Brain microvascular endothelial cell (primary cell): ENCODE results near the gene NCKAP1.

Experiments
- DNase-seq: peaks from one replicate; pipeline ENCODE4 v3.0.0-alpha.2; 2020
- H3K27ac ChIP-seq: fragments of 250-450 bp; sonication (Bioruptor Pico); 2 replicates; pipeline ENCODE4 v1.5.1; 2020; ENCODE audit warnings: mild to moderate bottlenecking, moderate library complexity
- H3K27me3 ChIP-seq: fragments of 250-450 bp; sonication (Bioruptor Pico); replicated peaks from 2 replicates; pipeline ENCODE4 v1.5.1; 2020; ENCODE audit warnings: mild to moderate bottlenecking
- H3K36me3 ChIP-seq: fragments of 250-450 bp; sonication (Bioruptor Pico); replicated peaks from 2 replicates; pipeline ENCODE4 v1.5.1; 2020; ENCODE audit warnings: mild to moderate bottlenecking
- H3K4me3 ChIP-seq: 2 replicates; pipeline ENCODE4 v1.5.1; 2011; ENCODE audit warnings: low read depth, mild to moderate bottlenecking, control low read depth, low read length, moderate library complexity
- CTCF ChIP-seq: IDR thresholded peaks from 2 replicates; pipeline ENCODE4 v1.5.1; 2011; ENCODE audit warnings: low read depth, mild to moderate bottlenecking, moderate library complexity, low read length, control low read depth, inconsistent platforms; ENCODE audit errors: missing control alignments
- in situ Hi-C: cut with HindIII; loops from 2 replicates; pipeline ENCODE4 v1.10.0; 2017; ENCODE audit warnings: low sequenced_read_pairs, low pct_ligation_motif_present

Gene NCKAP1

DNA sequence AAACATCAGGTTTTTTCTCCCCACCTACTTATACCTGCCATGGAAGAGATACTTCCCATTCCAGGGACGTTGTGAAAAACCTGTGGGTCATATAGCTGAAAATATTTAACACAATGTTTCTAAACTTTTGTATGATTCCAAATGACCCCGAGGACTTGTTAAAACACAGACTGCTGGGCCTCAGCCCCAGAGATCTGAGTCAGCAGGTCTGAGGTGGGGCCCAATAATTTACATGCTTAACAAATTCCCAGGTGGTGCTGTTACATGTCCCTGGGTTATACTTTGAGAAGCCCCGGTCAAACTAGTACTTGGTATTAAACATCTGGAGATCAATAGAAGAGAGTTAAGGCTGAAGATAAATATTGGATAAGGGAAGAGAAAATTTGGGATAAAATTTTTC, 100.4 kb downstream of the NCKAP1 start:
- Histone ChIP-seq H3K27ac (no peak overlapping the region), H3K27me3 (no peaks in the 10 kb centered on the region), H3K36me3 (peaks cover 44% of the 10 kb centered on the region), H3K4me3 (no peak overlapping the region)
- DNase-seq = no peak
- TF ChIP-seq CTCF = no peak
- in situ Hi-C loops = no loop called here

- no peak for DNase-seq
These were observed 104.6 kb downstream of the NCKAP1 start for GRCh38 chr2:182933629-182934028.

GRCh38 chr2:182929972-182930371, 108.3 kb downstream of the NCKAP1 start:
- no peak for TF ChIP-seq CTCF
- H3K36me3 ChIP-seq = peaks cover 36% of the 10 kb centered on the region
- H3K27me3 ChIP-seq = no peaks in the 10 kb centered on the region
- H3K27ac ChIP-seq = no peak overlapping the region
- in situ Hi-C loops = no loop called here
- DNase-seq = no peak
- H3K4me3 ChIP-seq = no peak overlapping the region

More at GRCh38 chr2:182933629-182934028, 104.6 kb downstream of the NCKAP1 start:
- Histone ChIP-seq H3K27me3 (no peaks in the 10 kb centered on the region), H3K36me3 (peaks cover 31% of the 10 kb centered on the region), H3K27ac (no peak overlapping the region), H3K4me3 (no peak overlapping the region)
- TF ChIP-seq CTCF = no peak
- in situ Hi-C loops = no loop called here

GRCh38 chr2:182924306-182924705, 114.0 kb downstream of the NCKAP1 start:
- Histone ChIP-seq H3K27ac (no peak overlapping the region), H3K27me3 (no peaks in the 10 kb centered on the region), H3K4me3 (no peak overlapping the region), H3K36me3 (peaks cover 45% of the 10 kb centered on the region)
- TF ChIP-seq CTCF = no peak
- no peak for DNase-seq
- in situ Hi-C loops = no loop called here

DNA sequence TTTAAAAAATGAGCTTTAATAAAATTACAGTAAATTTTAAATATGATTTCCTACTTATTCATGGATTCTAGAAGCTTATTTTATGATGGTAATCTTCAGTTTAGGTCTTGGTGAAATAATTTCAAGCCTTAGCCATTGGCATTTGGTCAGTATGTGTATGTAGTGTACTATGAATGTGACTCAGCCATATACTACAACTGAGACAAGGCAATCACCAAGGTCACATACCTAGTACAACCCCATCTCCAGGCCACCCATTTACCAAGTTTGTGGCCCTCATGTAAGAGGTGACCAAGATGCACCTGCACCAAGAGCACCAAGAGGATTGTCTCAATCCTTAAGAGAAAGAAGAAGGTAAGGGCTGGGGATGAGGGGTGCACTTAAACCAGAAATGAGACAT, 117.0 kb downstream of the NCKAP1 start:
- DNase-seq = no peak
- in situ Hi-C loops = no loop called here
- H3K27ac ChIP-seq = no peak overlapping the region
- H3K27me3 ChIP-seq = no peaks in the 10 kb centered on the region
- H3K4me3 ChIP-seq = no peak overlapping the region
- TF ChIP-seq CTCF = no peak
- peaks cover 29% of the 10 kb centered on the region for H3K36me3 ChIP-seq

DNA sequence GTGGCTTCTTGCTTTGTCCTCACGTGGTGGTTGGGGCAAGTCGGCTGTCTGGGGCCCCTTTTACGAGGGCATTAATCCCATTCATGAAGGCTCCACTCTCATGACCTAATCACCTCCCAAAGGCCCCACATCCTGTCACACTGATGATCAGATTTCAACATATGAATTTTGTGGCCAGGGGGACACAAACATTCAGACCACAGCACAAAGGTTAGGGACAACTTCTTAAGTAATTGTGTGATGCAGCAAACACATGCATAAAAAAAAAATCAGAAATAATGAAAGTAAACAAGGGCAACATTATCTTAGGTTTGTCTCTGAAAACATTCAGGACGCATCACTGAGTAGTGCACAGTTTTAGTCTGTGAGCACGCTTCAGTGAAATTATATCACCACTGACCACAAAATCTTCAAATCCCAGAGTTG, 117.6 kb downstream of the NCKAP1 start:
- TF ChIP-seq CTCF = no peak
- in situ Hi-C loops = no loop called here
- no peak overlapping the region for H3K27ac ChIP-seq
- no peaks in the 10 kb centered on the region for H3K27me3 ChIP-seq
- H3K36me3 ChIP-seq = peaks cover 28% of the 10 kb centered on the region
- no peak for DNase-seq
- H3K4me3 ChIP-seq = no peak overlapping the region
